ENCODE data around the gene MAPKBP1.

- TF ChIP-seq POLR2A (IDR thresholded peaks at IDR 0.05; ENCODE audit: low read length), result no peak
- no peak for TF ChIP-seq GATA1 (IDR thresholded peaks at IDR 0.05; ENCODE audit: low read depth, low read length)
Observed at GRCh38 chr15:41797201-41797944, 23.1 kb downstream of the MAPKBP1 start.

Data from erythroblast (primary cell).